ENCODE results near the gene SLF1.

Gene SLF1

GRCh38 chr5:94682814-94683520, 64.5 kb downstream of the SLF1 start:
- H3K4me1 ChIP-seq (ENCODE audit: insufficient read depth, low read length): no peaks in the 10 kb centered on the region
- no peaks in the 10 kb centered on the region for H3K9me3 ChIP-seq (ENCODE audit: control insufficient read depth, insufficient read depth, low read length)
- no peaks in the 10 kb centered on the region; the same call in 1 of the 2 replicates for H3K36me3 ChIP-seq (ENCODE audit: insufficient read depth, low read length)
- no peak overlapping the region for H3K9ac ChIP-seq (ENCODE audit: low read depth, low read length)

- Histone ChIP-seq H3K4me1 (ENCODE audit: insufficient read depth, low read length) (peaks cover 6% of the 10 kb centered on the region; the same call in 1 of the 2 replicates), H3K36me3 (ENCODE audit: insufficient read depth, low read length) (no peaks in the 10 kb centered on the region; the same call in 1 of the 2 replicates), H3K9me3 (ENCODE audit: control insufficient read depth, insufficient read depth, low read length) (no peaks in the 10 kb centered on the region), H3K9ac (ENCODE audit: low read depth, low read length) (no peak overlapping the region)
Measured at GRCh38 chr5:94689908-94690307, 71.4 kb downstream of the SLF1 start.

- no peaks in the 10 kb centered on the region; the same call in 1 of the 2 replicates for H3K36me3 ChIP-seq (ENCODE audit: insufficient read depth, low read length)
- H3K9ac ChIP-seq (ENCODE audit: low read depth, low read length): no peak overlapping the region
- peaks cover 6% of the 10 kb centered on the region; the same call in 1 of the 2 replicates for H3K4me1 ChIP-seq (ENCODE audit: insufficient read depth, low read length)
- H3K9me3 ChIP-seq (ENCODE audit: control insufficient read depth, insufficient read depth, low read length): no peaks in the 10 kb centered on the region
Measured at GRCh38 chr5:94690778-94691177, 72.3 kb downstream of the SLF1 start.

GRCh38 chr5:94691291-94691690, 72.8 kb downstream of the SLF1 start:
- no peak overlapping the region for H3K9ac ChIP-seq (ENCODE audit: low read depth, low read length)
- no peaks in the 10 kb centered on the region; the same call in 1 of the 2 replicates for H3K36me3 ChIP-seq (ENCODE audit: insufficient read depth, low read length)
- H3K9me3 ChIP-seq (ENCODE audit: control insufficient read depth, insufficient read depth, low read length): no peaks in the 10 kb centered on the region
- peaks cover 6% of the 10 kb centered on the region; the same call in 1 of the 2 replicates for H3K4me1 ChIP-seq (ENCODE audit: insufficient read depth, low read length)

- H3K36me3 ChIP-seq (ENCODE audit: insufficient read depth, low read length): no peaks in the 10 kb centered on the region; the same call in 1 of the 2 replicates
- no peak overlapping the region for H3K9ac ChIP-seq (ENCODE audit: low read depth, low read length)
- peaks cover 6% of the 10 kb centered on the region; the same call in 1 of the 2 replicates for H3K4me1 ChIP-seq (ENCODE audit: insufficient read depth, low read length)
- no peaks in the 10 kb centered on the region for H3K9me3 ChIP-seq (ENCODE audit: control insufficient read depth, insufficient read depth, low read length)
Measured at GRCh38 chr5:94691949-94692348, 73.5 kb downstream of the SLF1 start.

- H3K9ac ChIP-seq (ENCODE audit: low read depth, low read length): no peak overlapping the region
- H3K4me1 ChIP-seq (ENCODE audit: insufficient read depth, low read length): peaks cover 6% of the 10 kb centered on the region; the same call in 1 of the 2 replicates
- no peaks in the 10 kb centered on the region for H3K36me3 ChIP-seq (ENCODE audit: insufficient read depth, low read length)
- no peaks in the 10 kb centered on the region for H3K9me3 ChIP-seq (ENCODE audit: control insufficient read depth, insufficient read depth, low read length)
Measured at GRCh38 chr5:94692581-94692980, 74.1 kb downstream of the SLF1 start.

GRCh38 chr5:94693043-94693822, 74.8 kb downstream of the SLF1 start:
- Histone ChIP-seq H3K4me1 (ENCODE audit: insufficient read depth, low read length) (peaks cover 6% of the 10 kb centered on the region; the same call in 1 of the 2 replicates), H3K36me3 (ENCODE audit: insufficient read depth, low read length) (no peaks in the 10 kb centered on the region), H3K9ac (ENCODE audit: low read depth, low read length) (no peak overlapping the region), H3K9me3 (ENCODE audit: control insufficient read depth, insufficient read depth, low read length) (no peaks in the 10 kb centered on the region)

- peaks cover 6% of the 10 kb centered on the region; the same call in 1 of the 2 replicates for H3K4me1 ChIP-seq (ENCODE audit: insufficient read depth, low read length)
- H3K9me3 ChIP-seq (ENCODE audit: control insufficient read depth, insufficient read depth, low read length): no peaks in the 10 kb centered on the region
- H3K36me3 ChIP-seq (ENCODE audit: insufficient read depth, low read length): no peaks in the 10 kb centered on the region
- H3K9ac ChIP-seq (ENCODE audit: low read depth, low read length): no peak overlapping the region
Measured at GRCh38 chr5:94693845-94694370, 75.4 kb downstream of the SLF1 start.

- no peak overlapping the region for H3K9ac ChIP-seq (ENCODE audit: low read depth, low read length)
- no peaks in the 10 kb centered on the region for H3K36me3 ChIP-seq (ENCODE audit: insufficient read depth, low read length)
- H3K9me3 ChIP-seq (ENCODE audit: control insufficient read depth, insufficient read depth, low read length): no peaks in the 10 kb centered on the region
- H3K4me1 ChIP-seq (ENCODE audit: insufficient read depth, low read length): peaks cover 6% of the 10 kb centered on the region; the same call in 1 of the 2 replicates
Measured at GRCh38 chr5:94694671-94695070, 76.2 kb downstream of the SLF1 start.

GRCh38 chr5:94698197-94698596, 79.7 kb downstream of the SLF1 start:
- H3K36me3 ChIP-seq (ENCODE audit: insufficient read depth, low read length): 0 out of 2 replicates have a peak, but pooled peaks cover 2% of the 10 kb centered on the region
- no peak overlapping the region for H3K9ac ChIP-seq (ENCODE audit: low read depth, low read length)
- H3K9me3 ChIP-seq (ENCODE audit: control insufficient read depth, insufficient read depth, low read length): no peaks in the 10 kb centered on the region; the same call in 1 of the 2 replicates
- no peaks in the 10 kb centered on the region for H3K4me1 ChIP-seq (ENCODE audit: insufficient read depth, low read length)

- no peaks in the 10 kb centered on the region for H3K4me1 ChIP-seq (ENCODE audit: insufficient read depth, low read length)
- no peaks in the 10 kb centered on the region; the same call in 1 of the 2 replicates for H3K9me3 ChIP-seq (ENCODE audit: control insufficient read depth, insufficient read depth, low read length)
- no peak overlapping the region for H3K9ac ChIP-seq (ENCODE audit: low read depth, low read length)
- H3K36me3 ChIP-seq (ENCODE audit: insufficient read depth, low read length): 0 out of 2 replicates have a peak, but pooled peaks cover 2% of the 10 kb centered on the region
Measured at GRCh38 chr5:94699562-94699961, 81.1 kb downstream of the SLF1 start.

- no peaks in the 10 kb centered on the region for H3K4me1 ChIP-seq (ENCODE audit: insufficient read depth, low read length)
- H3K9me3 ChIP-seq (ENCODE audit: control insufficient read depth, insufficient read depth, low read length): no peaks in the 10 kb centered on the region; the same call in 1 of the 2 replicates
- H3K36me3 ChIP-seq (ENCODE audit: insufficient read depth, low read length): 0 out of 2 replicates have a peak, but pooled peaks cover 2% of the 10 kb centered on the region
Measured at GRCh38 chr5:94700592-94700991, 82.1 kb downstream of the SLF1 start.

GRCh38 chr5:94702729-94703128, 84.3 kb downstream of the SLF1 start:
- Histone ChIP-seq H3K36me3 (ENCODE audit: insufficient read depth, low read length) (peaks cover 2% of the 10 kb centered on the region; the same call in 1 of the 2 replicates), H3K4me1 (ENCODE audit: insufficient read depth, low read length) (no peaks in the 10 kb centered on the region), H3K9ac (ENCODE audit: low read depth, low read length) (no peak overlapping the region), H3K9me3 (ENCODE audit: control insufficient read depth, insufficient read depth, low read length) (no peaks in the 10 kb centered on the region; the same call in 1 of the 2 replicates)

More at GRCh38 chr5:94700592-94700991, 82.1 kb downstream of the SLF1 start:
- H3K9ac ChIP-seq (ENCODE audit: low read depth, low read length): no peak overlapping the region

- Histone ChIP-seq H3K4me1 (ENCODE audit: insufficient read depth, low read length) (no peaks in the 10 kb centered on the region), H3K36me3 (ENCODE audit: insufficient read depth, low read length) (peaks cover 2% of the 10 kb centered on the region; the same call in 1 of the 2 replicates), H3K9me3 (ENCODE audit: control insufficient read depth, insufficient read depth, low read length) (no peaks in the 10 kb centered on the region; the same call in 1 of the 2 replicates), H3K9ac (ENCODE audit: low read depth, low read length) (no peak overlapping the region)
Measured at GRCh38 chr5:94705427-94705826, 87.0 kb downstream of the SLF1 start.
